Measurements from ENCODE around the gene ZYX. TPM values are rescaled to one million over a fixed set of nuclear protein-coding genes. Genes with fewer than 3 reads are reported as not detected.
"Not testable (repeated sequence)": the region's sequence is repeated elsewhere in the genome, so short reads cannot be mapped to it uniquely, and the experiment has no call there.

The ZYX gene
- total RNA-seq, 1 experiment from 2014 or later = 148 TPM

- DNase-seq (ENCODE audit: low spot score) = no peak
Measured at GRCh38 chr7:143396625-143397556, 15.7 kb downstream of the ZYX start.

- DNase-seq (ENCODE audit: low spot score) = no peak
Measured at GRCh38 chr7:143397710-143398530, 16.8 kb downstream of the ZYX start.

- no peak for DNase-seq (ENCODE audit: low spot score)
Measured at GRCh38 chr7:143398616-143399015, 17.5 kb downstream of the ZYX start.

GRCh38 chr7:143399151-143399550 lies 18.0 kb downstream of the ZYX start:
- no peak for DNase-seq (ENCODE audit: low spot score)

- no peak for DNase-seq (ENCODE audit: low spot score)
Measured at GRCh38 chr7:143399642-143400041, 18.5 kb downstream of the ZYX start.

GRCh38 chr7:143401265-143401664 lies 20.1 kb downstream of the ZYX start:
- no peak for DNase-seq (ENCODE audit: low spot score)

- DNase-seq (ENCODE audit: low spot score) = not testable (repeated sequence)
Measured at GRCh38 chr7:143402233-143402632, 21.1 kb downstream of the ZYX start.

- DNase-seq (ENCODE audit: low spot score) = no peak
Measured at GRCh38 chr7:143405173-143406001, 24.2 kb downstream of the ZYX start.

- DNase-seq (ENCODE audit: low spot score) = no peak
Measured at GRCh38 chr7:143406002-143406357, 24.8 kb downstream of the ZYX start.

- peak; percentile 44 for DNase-seq (ENCODE audit: low spot score)
Measured at GRCh38 chr7:143407287-143408251, 26.4 kb downstream of the ZYX start.

GRCh38 chr7:143408252-143408685 lies 27.1 kb downstream of the ZYX start:
- no peak for DNase-seq (ENCODE audit: low spot score)

- DNase-seq (ENCODE audit: low spot score) = peak; percentile 91
Measured at GRCh38 chr7:143408686-143409561, 27.8 kb downstream of the ZYX start, which contains the start of gene EPHA1. TSS of gene EPHA1 (minus strand) at chr7:143408856. CDS start at chr7:143408805, 51 bp downstream.

GRCh38 chr7:143410521-143411004 lies 29.4 kb downstream of the ZYX start:
- DNase-seq (ENCODE audit: low spot score) = no peak

GRCh38 chr7:143411976-143412708 lies 31.0 kb downstream of the ZYX start:
- no peak for DNase-seq (ENCODE audit: low spot score)

GRCh38 chr7:143413123-143413522 lies 32.0 kb downstream of the ZYX start:
- DNase-seq (ENCODE audit: low spot score) = no peak

- not testable (repeated sequence) for DNase-seq (ENCODE audit: low spot score)
Measured at GRCh38 chr7:143415209-143415608, 34.1 kb downstream of the ZYX start.

- no peak for DNase-seq (ENCODE audit: low spot score)
Measured at GRCh38 chr7:143415742-143416397, 34.7 kb downstream of the ZYX start.

All from HT-29 (cell line).